Liver (tissue), 3 donors: Measurements from ENCODE around the gene PLCG2.

Experiments
- CTCF ChIP-seq: fragments of 150-350 bp; IDR thresholded peaks from 2 replicates; pipeline ENCODE4 v1.5.1; 2017; ENCODE audit warnings: improper control_type of control experiment, low read depth, low read length; ENCODE audit not compliant: missing input control
- EGR1 ChIP-seq, 2 donors: IDR thresholded peaks; 2 replicates each; pipeline ENCODE4 v1.6.1; 2016 to 2018; ENCODE audit warnings: antibody characterized with exemption in 2 of 2, low read depth in 2 of 2
- GABPA ChIP-seq, 2 donors: IDR thresholded peaks in 1 of 2; conservative IDR thresholded peaks in 1 of 2; 2 replicates each; pipeline ENCODE4 v1.6.1; 2016; ENCODE audit warnings: antibody characterized with exemption in 2 of 2, mild to moderate bottlenecking in 1 of 2, moderate library complexity in 1 of 2
- HNF4A ChIP-seq, 2 donors: conservative IDR thresholded peaks; 2 replicates each; pipeline ENCODE4 v1.6.1; 2016; ENCODE audit warnings: antibody characterized with exemption in 2 of 2, mild to moderate bottlenecking in 2 of 2
- HNF4G ChIP-seq: IDR thresholded peaks from 2 replicates; pipeline ENCODE4 v1.6.1; 2016; ENCODE audit warnings: antibody characterized with exemption
- MAX ChIP-seq: IDR thresholded peaks from 2 replicates; pipeline ENCODE4 v1.6.1; 2016; ENCODE audit warnings: antibody characterized with exemption
- RAD21 ChIP-seq, 2 donors: IDR thresholded peaks; 2 replicates each; pipeline ENCODE4 v1.6.1; 2016; ENCODE audit warnings: antibody characterized with exemption in 2 of 2, mild to moderate bottlenecking in 2 of 2
- REST ChIP-seq: IDR thresholded peaks from 2 replicates; pipeline ENCODE4 v1.6.1; 2016; ENCODE audit warnings: antibody characterized with exemption, mild to moderate bottlenecking
- TAF1 ChIP-seq: conservative IDR thresholded peaks from 2 replicates; pipeline ENCODE4 v1.6.1; 2016; ENCODE audit warnings: antibody characterized with exemption, mild to moderate bottlenecking
- donor health status: healthy.
- donor health status: healthy.

- TF ChIP-seq CTCF (no peak), MAX (no peak), REST (no peak), TAF1 (no peak), EGR1 (IDR thresholded peaks at IDR 0.05; ENCODE audit: low read depth in 2 of 2) (no peak), RAD21 (IDR thresholded peaks at IDR 0.05) (no peak), GABPA (IDR thresholded peaks at IDR 0.05 in 1 of 2, conservative IDR thresholded peaks at IDR 0.05 in 1 of 2) (no peak), HNF4G (no peak), HNF4A (conservative IDR thresholded peaks at IDR 0.05) (peak in 1 of 2 donors; percentile 65)
Measured at GRCh38 chr16:81784072-81784795, 5.1 kb downstream of the PLCG2 start.
